Measurements from ENCODE around the gene TIPRL. TPM values are rescaled to one million over a fixed set of nuclear protein-coding genes. Genes with fewer than 3 reads are reported as not detected.

TIPRL gene
- total and polyA plus RNA-seq, 2 of the 8 experiments (the other 6 are each of a cell fraction or from before 2014, with no cell fraction given): 8.1 to 27.4 TPM

DNA sequence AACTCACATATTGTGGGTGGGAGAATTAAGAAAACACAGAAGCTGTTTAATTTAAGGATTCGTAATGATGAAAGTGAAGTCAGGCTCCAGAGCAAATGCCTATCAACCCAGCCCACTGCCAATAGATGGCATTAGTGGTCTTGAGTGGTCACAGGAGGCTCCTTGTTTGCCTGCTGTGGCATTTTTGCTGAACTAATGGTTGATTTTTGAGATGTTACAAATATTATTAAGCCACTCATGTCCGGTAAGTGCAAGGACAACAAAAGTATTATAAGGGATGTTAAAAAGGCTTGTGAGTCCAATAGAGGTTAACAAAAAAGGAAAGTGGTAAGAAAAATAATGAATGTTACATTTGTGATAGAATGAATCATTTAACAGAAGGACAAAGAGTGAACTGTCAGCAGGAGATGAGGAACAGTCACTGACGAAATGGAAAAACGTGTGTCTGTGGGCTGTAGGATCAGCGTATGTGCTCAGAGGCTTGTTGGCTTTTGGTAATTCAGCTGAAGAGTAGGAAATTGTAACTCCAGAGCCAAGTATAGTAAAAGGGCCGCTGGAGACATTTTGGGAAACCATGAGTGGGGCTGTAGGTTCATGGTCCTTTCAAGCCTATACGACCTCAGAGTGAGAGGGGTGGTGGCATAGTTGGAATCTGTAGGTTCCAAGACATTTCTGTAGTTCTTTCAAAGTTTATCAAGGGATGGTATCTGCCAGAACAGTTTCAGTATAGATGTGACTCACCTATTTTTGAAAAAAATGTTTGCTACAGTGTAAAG is 58.3 kb downstream of the TIPRL start (continued):
- no peak for TF ChIP-seq ATF2 (IDR thresholded peaks at IDR 0.05; ENCODE audit: low read length)
- TF ChIP-seq SIN3A (conservative IDR thresholded peaks at IDR 0.05 in 1 of 2, IDR thresholded peaks at IDR 0.05 in 1 of 2; ENCODE audit: low read depth in 1 of 2, low read length in 2 of 2): no peak
- TF ChIP-seq CBX5 (IDR thresholded peaks at IDR 0.05; ENCODE audit: low read depth, low read length): no peak
- no peak for TF ChIP-seq SIRT6 (IDR thresholded peaks at IDR 0.05; ENCODE audit: low read length)
- TF ChIP-seq FOSL1 (IDR thresholded peaks at IDR 0.05; ENCODE audit: insufficient read depth, low read depth, low read length): no peak
- no peak for TF ChIP-seq EZH2 (IDR thresholded peaks at IDR 0.05; ENCODE audit: low read depth, low read length, severe bottlenecking)
